ENCODE data around the gene POLE2.

DNA sequence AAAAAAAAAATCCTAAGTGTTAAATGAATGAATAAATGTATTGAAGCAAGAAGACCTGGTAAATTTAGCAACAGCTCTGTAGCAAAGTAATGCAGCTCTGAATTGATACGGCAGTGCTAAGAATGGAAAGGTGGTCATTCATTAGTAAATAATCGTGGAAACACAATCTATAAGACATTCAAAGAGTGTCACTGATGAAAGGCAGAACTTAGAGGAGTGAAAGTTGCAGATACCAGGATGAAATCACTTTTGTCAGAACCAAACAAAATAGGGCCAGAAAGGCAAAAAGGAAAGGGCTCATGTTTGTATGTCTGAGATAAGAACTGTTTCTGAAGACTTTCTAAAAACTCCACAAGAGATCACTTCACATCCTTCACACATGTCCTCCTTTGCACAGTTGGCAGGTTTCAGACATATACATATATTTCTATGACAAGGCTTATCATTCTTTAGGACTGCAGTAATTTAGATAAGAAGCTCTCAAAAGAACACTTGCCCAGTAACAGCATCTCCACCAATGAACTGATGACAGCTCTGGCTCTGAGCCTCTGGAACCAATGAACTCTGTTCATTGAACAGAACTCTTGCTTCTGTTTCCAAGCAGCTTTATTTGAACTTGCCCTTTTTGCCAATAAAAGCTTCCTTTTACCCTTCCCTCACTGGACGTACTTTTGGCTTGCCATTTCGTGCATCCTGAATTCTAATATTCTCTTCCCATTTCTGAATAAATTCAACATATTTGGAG, 93.5 kb downstream of the POLE2 start:
- TF ChIP-seq, protein P1, sequence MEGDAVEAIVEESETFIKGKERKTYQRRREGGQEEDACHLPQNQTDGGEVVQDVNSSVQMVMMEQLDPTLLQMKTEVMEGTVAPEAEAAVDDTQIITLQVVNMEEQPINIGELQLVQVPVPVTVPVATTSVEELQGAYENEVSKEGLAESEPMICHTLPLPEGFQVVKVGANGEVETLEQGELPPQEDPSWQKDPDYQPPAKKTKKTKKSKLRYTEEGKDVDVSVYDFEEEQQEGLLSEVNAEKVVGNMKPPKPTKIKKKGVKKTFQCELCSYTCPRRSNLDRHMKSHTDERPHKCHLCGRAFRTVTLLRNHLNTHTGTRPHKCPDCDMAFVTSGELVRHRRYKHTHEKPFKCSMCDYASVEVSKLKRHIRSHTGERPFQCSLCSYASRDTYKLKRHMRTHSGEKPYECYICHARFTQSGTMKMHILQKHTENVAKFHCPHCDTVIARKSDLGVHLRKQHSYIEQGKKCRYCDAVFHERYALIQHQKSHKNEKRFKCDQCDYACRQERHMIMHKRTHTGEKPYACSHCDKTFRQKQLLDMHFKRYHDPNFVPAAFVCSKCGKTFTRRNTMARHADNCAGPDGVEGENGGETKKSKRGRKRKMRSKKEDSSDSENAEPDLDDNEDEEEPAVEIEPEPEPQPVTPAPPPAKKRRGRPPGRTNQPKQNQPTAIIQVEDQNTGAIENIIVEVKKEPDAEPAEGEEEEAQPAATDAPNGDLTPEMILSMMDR (conservative IDR thresholded peaks at IDR 0.05; ENCODE audit: low read depth, low read length) = no peak
- no peak for TF ChIP-seq EZH2phosphoT487 (IDR thresholded peaks at IDR 0.05; ENCODE audit: borderline replicate concordance, low read length)
- TF ChIP-seq EZH2 (IDR thresholded peaks at IDR 0.05; ENCODE audit: low read length, unreplicated experiment) = no peak

Measured in PC-3 (cell line).